Sigmoid colon (tissue), 4 donors: ENCODE results near the gene RHBDF1.
"Not testable (repeated sequence)": the region's sequence is repeated elsewhere in the genome, so short reads cannot be mapped to it uniquely, and the experiment has no call there.

Experiments
- CTCF ChIP-seq, 4 experiments: fragments of 450-650 bp in 3 of 4; fragments of 200-600 bp in 1 of 4; IDR thresholded peaks; one replicate each; pipeline ENCODE4 v1.5.1; 2016 to 2019; ENCODE audit warnings: antibody characterized with exemption in 4 of 4, mild to moderate bottlenecking in 3 of 4, moderate library complexity in 2 of 4
- EP300 ChIP-seq, 4 donors: sonication (generic); formaldehyde crosslinking; IDR thresholded peaks; one replicate each; pipeline ENCODE4 v1.6.1; 2017; ENCODE audit warnings: antibody characterized with exemption in 4 of 4
- POLR2A ChIP-seq, 2 donors: fragments of 450-650 bp; IDR thresholded peaks; one replicate each; pipeline ENCODE4 v1.6.1; 2016; ENCODE audit warnings: antibody characterized with exemption in 2 of 2, mild to moderate bottlenecking in 2 of 2, moderate library complexity in 2 of 2
- POLR2AphosphoS5 ChIP-seq, 4 donors: sonication (generic); formaldehyde crosslinking; IDR thresholded peaks; one replicate each; pipeline ENCODE4 v1.6.1; 2017; ENCODE audit warnings: antibody characterized with exemption in 4 of 4

GRCh38 chr16:33154-33876 is 39.1 kb downstream of the RHBDF1 start:
- not testable (repeated sequence) for TF ChIP-seq POLR2AphosphoS5, CTCF, EP300, POLR2A (IDR thresholded peaks at IDR 0.05)
